ENCODE measurements around the gene RPS6KA5. TPM values are rescaled to one million over a fixed set of nuclear protein-coding genes. Genes with fewer than 3 reads are reported as not detected.
"Not testable (repeated sequence)": the region's sequence is repeated elsewhere in the genome, so short reads cannot be mapped to it uniquely, and the experiment has no call there.

Gene RPS6KA5
- total and polyA plus RNA-seq, 2 donors (not counting 1 experiment from before 2014, with no cell fraction given), result 6.0 to 34.6 TPM

DNA sequence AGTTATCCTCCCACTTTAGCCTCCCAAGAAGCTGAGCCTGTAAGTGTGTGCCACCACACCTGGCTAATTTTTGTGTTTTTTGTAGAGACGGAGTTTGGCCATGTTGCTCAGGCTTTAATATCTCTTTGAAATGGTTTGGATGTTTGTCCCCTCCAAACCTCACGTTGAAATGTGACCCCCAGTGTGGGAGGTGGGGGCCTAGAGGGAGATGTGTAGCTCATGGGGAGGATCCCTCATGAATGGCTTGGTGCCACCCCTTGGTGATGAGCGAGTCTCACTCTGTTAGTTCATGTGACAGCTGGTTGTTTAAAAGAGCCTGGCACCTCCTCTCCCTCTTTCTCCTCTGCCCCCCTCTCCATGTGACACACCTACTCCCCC, 220.6 kb downstream of the RPS6KA5 start:
- H3K9ac ChIP-seq (ENCODE audit: low read length), result no peak overlapping the region
- no peaks in the 10 kb centered on the region for H3K27me3 Mint-ChIP-seq
- H4K20me1 ChIP-seq (ENCODE audit: control insufficient read depth, insufficient read depth, low read length, poor library complexity, severe bottlenecking), result no peaks in the 10 kb centered on the region
- H3K9me3 Mint-ChIP-seq (ENCODE audit: insufficient read depth), result peaks cover 2% of the 10 kb centered on the region
- H3K4me3 ChIP-seq (ENCODE audit: control extremely low read depth in 1 of 5, extremely low read depth in 1 of 5, insufficient read depth in 1 of 5, low read depth in 2 of 5, low read length in 4 of 5), result no peak overlapping the region
- no peak overlapping the region for H2AFZ ChIP-seq (ENCODE audit: insufficient read depth, low read depth, low read length, poor library complexity, severe bottlenecking)
- ATAC-seq (ENCODE audit: low read depth), result no peak
- 90% methylated on average over 2 of the region's 3 CpGs for WGBS (ENCODE audit: insufficient coverage)
- POLR2A ChIA-PET, result no interaction called here
- no peak overlapping the region for H3K27ac ChIP-seq (ENCODE audit: low read length in 2 of 2)
- no peaks in the 10 kb centered on the region for H3K36me3 ChIP-seq (replicated peaks in 1 of 2; ENCODE audit: control extremely low read depth in 1 of 2, control insufficient read depth in 1 of 2, extremely low read depth in 1 of 2, insufficient read depth in 2 of 2, low read length in 1 of 2)
- no peaks in the 10 kb centered on the region for H3K9me3 ChIP-seq (ENCODE audit: control extremely low read depth in 1 of 3, control insufficient read depth in 2 of 3, insufficient read depth in 1 of 3, low read length in 2 of 3)
- intact Hi-C loops (cut with micrococcal nuclease), result no loop called here
- no peaks in the 10 kb centered on the region for H3K79me2 ChIP-seq (ENCODE audit: control insufficient read depth, insufficient read depth, low read length)
- H3K4me1 Mint-ChIP-seq, result peaks cover 1% of the 10 kb centered on the region
- DNase-seq, result no peak
- H3K4me2 ChIP-seq (replicated peaks; ENCODE audit: low read depth, low read length, poor library complexity, severe bottlenecking), result no peak overlapping the region
- H3K4me3 Mint-ChIP-seq, result no peak overlapping the region
- no peak for TF ChIP-seq EZH2 (IDR thresholded peaks at IDR 0.05; ENCODE audit: borderline replicate concordance, insufficient read depth, low read depth, low read length, poor library complexity, severe bottlenecking)
- TF ChIP-seq, protein P1, sequence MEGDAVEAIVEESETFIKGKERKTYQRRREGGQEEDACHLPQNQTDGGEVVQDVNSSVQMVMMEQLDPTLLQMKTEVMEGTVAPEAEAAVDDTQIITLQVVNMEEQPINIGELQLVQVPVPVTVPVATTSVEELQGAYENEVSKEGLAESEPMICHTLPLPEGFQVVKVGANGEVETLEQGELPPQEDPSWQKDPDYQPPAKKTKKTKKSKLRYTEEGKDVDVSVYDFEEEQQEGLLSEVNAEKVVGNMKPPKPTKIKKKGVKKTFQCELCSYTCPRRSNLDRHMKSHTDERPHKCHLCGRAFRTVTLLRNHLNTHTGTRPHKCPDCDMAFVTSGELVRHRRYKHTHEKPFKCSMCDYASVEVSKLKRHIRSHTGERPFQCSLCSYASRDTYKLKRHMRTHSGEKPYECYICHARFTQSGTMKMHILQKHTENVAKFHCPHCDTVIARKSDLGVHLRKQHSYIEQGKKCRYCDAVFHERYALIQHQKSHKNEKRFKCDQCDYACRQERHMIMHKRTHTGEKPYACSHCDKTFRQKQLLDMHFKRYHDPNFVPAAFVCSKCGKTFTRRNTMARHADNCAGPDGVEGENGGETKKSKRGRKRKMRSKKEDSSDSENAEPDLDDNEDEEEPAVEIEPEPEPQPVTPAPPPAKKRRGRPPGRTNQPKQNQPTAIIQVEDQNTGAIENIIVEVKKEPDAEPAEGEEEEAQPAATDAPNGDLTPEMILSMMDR (IDR thresholded peaks at IDR 0.05), result no peak
- H3K27me3 ChIP-seq (replicated peaks in 1 of 4; ENCODE audit: control extremely low read depth in 1 of 4, control insufficient read depth in 3 of 4, insufficient read depth in 4 of 4, low read length in 3 of 4), result peaks cover 0 to 4% (median 0%) of the 10 kb centered on the region in 4 experiments
- H3K27ac Mint-ChIP-seq, result no peak overlapping the region
- peaks cover 6 to 8% of the 10 kb centered on the region in 2 donors for H3K4me1 ChIP-seq (ENCODE audit: control insufficient read depth in 2 of 2, insufficient read depth in 2 of 2, low read length in 2 of 2)
- CTCF ChIA-PET, result interaction anchor here (1.1 kb wide), 1 partner anchor 20 kb away, joined by 4 read pairs; no protein-coding TSS in a partner anchor

DNA sequence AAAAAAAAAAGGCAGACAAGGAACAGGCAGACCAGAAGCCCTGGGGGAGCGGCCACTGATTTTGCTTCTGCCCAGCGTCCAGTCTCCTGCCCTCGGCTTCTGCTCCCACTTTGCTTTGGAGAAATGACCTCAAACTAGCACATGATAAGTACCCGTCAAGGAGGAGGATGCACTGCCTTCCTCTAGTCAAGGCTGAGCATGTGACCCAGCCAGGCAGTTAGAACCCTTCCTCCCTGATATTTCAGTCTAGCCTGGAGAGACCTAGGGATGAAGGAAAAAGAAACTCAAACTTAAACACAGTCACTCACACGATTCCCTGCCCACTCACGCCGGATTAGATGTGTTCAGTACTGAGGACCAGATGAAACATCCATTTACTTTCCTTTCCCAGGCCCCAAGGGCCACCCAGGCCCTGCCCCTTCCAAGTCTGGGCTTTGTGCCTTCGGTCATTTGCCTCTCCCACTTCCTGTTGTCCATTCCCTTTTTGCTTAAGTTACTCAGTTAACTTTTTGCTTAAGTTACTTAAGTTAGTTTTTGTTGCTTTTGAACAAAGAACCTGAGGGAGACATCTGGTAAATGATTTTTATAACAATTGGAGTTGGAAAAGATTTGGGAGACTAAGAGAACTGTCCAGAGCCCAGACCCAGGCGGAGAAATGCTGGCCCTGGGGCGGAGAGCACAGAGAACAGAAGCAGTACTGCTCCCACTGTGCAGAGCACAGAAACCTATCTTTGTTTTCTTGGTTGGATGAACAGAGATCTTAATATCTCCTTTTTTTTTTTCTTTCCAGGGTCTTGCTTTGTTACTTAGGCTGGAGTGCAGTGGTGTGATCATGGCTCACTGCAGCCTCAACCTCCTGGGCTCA, 221.2 kb downstream of the RPS6KA5 start:
- intact Hi-C loops (cut with micrococcal nuclease), result no loop called here
- Mint-ChIP-seq H3K27ac (no peak overlapping the region), H3K4me3 (no peak overlapping the region), H3K9me3 (ENCODE audit: insufficient read depth) (peaks cover 2% of the 10 kb centered on the region), H3K27me3 (no peaks in the 10 kb centered on the region), H3K4me1 (peaks cover 1% of the 10 kb centered on the region)
- no peaks in the 10 kb centered on the region for H3K79me2 ChIP-seq (ENCODE audit: control insufficient read depth, insufficient read depth, low read length)
- ATAC-seq (ENCODE audit: low read depth), result no peak
- no peak overlapping the region for H3K27ac ChIP-seq (ENCODE audit: low read length in 2 of 2)
- H4K20me1 ChIP-seq (ENCODE audit: control insufficient read depth, insufficient read depth, low read length, poor library complexity, severe bottlenecking), result no peaks in the 10 kb centered on the region
- H2AFZ ChIP-seq (ENCODE audit: insufficient read depth, low read depth, low read length, poor library complexity, severe bottlenecking), result no peak overlapping the region
- H3K4me2 ChIP-seq (replicated peaks; ENCODE audit: low read depth, low read length, poor library complexity, severe bottlenecking), result no peak overlapping the region
- POLR2A ChIA-PET, result no interaction called here
- no peaks in the 10 kb centered on the region for H3K9me3 ChIP-seq (ENCODE audit: control extremely low read depth in 1 of 3, control insufficient read depth in 2 of 3, insufficient read depth in 1 of 3, low read length in 2 of 3)
- H3K9ac ChIP-seq (ENCODE audit: low read length), result no peak overlapping the region
- H3K4me3 ChIP-seq (ENCODE audit: control extremely low read depth in 1 of 5, extremely low read depth in 1 of 5, insufficient read depth in 1 of 5, low read depth in 2 of 5, low read length in 4 of 5), result no peak overlapping the region
- peaks cover 6 to 8% of the 10 kb centered on the region in 2 donors for H3K4me1 ChIP-seq (ENCODE audit: control insufficient read depth in 2 of 2, insufficient read depth in 2 of 2, low read length in 2 of 2)
- WGBS (ENCODE audit: insufficient coverage), result 87% methylated on average over 7 of the region's 10 CpGs
- TF ChIP-seq, protein P1 (IDR thresholded peaks at IDR 0.05), result no peak
- peaks cover 0 to 4% (median 0%) of the 10 kb centered on the region in 4 experiments for H3K27me3 ChIP-seq (replicated peaks in 1 of 4; ENCODE audit: control extremely low read depth in 1 of 4, control insufficient read depth in 3 of 4, insufficient read depth in 4 of 4, low read length in 3 of 4)
- DNase-seq, result no peak
- H3K36me3 ChIP-seq (replicated peaks in 1 of 2; ENCODE audit: control extremely low read depth in 1 of 2, control insufficient read depth in 1 of 2, extremely low read depth in 1 of 2, insufficient read depth in 2 of 2, low read length in 1 of 2), result no peaks in the 10 kb centered on the region
- CTCF ChIA-PET, result interaction anchor here (1.1 kb wide), 1 partner anchor 21 kb away, joined by 4 read pairs; no protein-coding TSS in a partner anchor

DNA sequence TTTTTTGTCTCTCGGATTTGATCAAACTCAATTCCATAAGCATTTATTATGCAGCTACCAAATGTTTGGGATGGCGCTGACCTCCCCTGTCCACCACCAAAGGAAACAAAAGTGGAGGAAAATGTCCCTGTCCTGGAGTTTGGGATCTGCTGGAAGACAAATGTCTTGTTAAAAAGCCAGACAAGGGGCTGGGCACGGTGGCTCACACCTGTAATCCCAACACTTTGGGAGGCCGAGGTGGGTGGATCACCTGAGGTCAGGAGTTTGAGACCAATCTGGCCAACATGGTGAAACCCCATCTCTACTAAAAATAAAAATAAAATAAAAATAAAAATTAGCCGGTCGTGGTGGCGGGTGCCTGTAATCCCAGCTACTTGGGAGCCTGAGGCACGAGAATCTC, 221.9 kb downstream of the RPS6KA5 start:
- H3K27ac Mint-ChIP-seq; H3K4me3 Mint-ChIP-seq; H2AFZ ChIP-seq (ENCODE audit: insufficient read depth, low read depth, low read length, poor library complexity, severe bottlenecking); H3K27ac ChIP-seq (ENCODE audit: low read length in 2 of 2); intact Hi-C loops (cut with micrococcal nuclease); H3K4me2 ChIP-seq (replicated peaks; ENCODE audit: low read depth, low read length, poor library complexity, severe bottlenecking); H3K9ac ChIP-seq (ENCODE audit: low read length); H3K9me3 ChIP-seq (ENCODE audit: control extremely low read depth in 1 of 3, control insufficient read depth in 2 of 3, insufficient read depth in 1 of 3, low read length in 2 of 3); H3K4me1 ChIP-seq (ENCODE audit: control insufficient read depth in 2 of 2, insufficient read depth in 2 of 2, low read length in 2 of 2); H3K4me3 ChIP-seq (ENCODE audit: control extremely low read depth in 1 of 5, extremely low read depth in 1 of 5, insufficient read depth in 1 of 5, low read depth in 2 of 5, low read length in 4 of 5); H3K27me3 Mint-ChIP-seq; H4K20me1 ChIP-seq (ENCODE audit: control insufficient read depth, insufficient read depth, low read length, poor library complexity, severe bottlenecking); ATAC-seq (ENCODE audit: low read depth); H3K9me3 Mint-ChIP-seq (ENCODE audit: insufficient read depth); H3K79me2 ChIP-seq (ENCODE audit: control insufficient read depth, insufficient read depth, low read length); POLR2A ChIA-PET; H3K27me3 ChIP-seq (replicated peaks in 1 of 4; ENCODE audit: control extremely low read depth in 1 of 4, control insufficient read depth in 3 of 4, insufficient read depth in 4 of 4, low read length in 3 of 4); H3K4me1 Mint-ChIP-seq; DNase-seq; H3K36me3 ChIP-seq (replicated peaks in 1 of 2; ENCODE audit: control extremely low read depth in 1 of 2, control insufficient read depth in 1 of 2, extremely low read depth in 1 of 2, insufficient read depth in 2 of 2, low read length in 1 of 2): not testable (repeated sequence)
- CTCF ChIA-PET, result interaction anchor here (0.9 kb wide), 1 partner anchor 335 kb away, joined by 3 read pairs; no protein-coding TSS in a partner anchor
- 100% methylated on average over 5 of the region's 8 CpGs for WGBS (ENCODE audit: insufficient coverage)
